Activated effector memory CD4-positive, alpha-beta T cell treated with anti-CD3 and anti-CD28 coated beads, Interleukin-2, amount 50 U/mL, for 16 hours (primary cell): Measurements from ENCODE around the gene FANCC.
"Not testable (repeated sequence)": the region's sequence is repeated elsewhere in the genome, so short reads cannot be mapped to it uniquely, and the experiment has no call there.

Experiments
- DNase-seq: peaks from one replicate; pipeline ENCODE4 v3.0.0-alpha.2; 2020

Gene FANCC

GRCh38 chr9:95317119-95317892, at the start of gene FANCC:
Gene FANCC (minus strand): TSS chr9:95317709. CDS start chr9:95249291, 68,418 bp downstream.
- DNase-seq, result peak; percentile 95

GRCh38 chr9:95366731-95367325, 49.3 kb upstream of the FANCC start:
- no peak for DNase-seq

GRCh38 chr9:95365766-95366165, 48.3 kb upstream of the FANCC start:
- no peak for DNase-seq

GRCh38 chr9:95363051-95363841, 45.7 kb upstream of the FANCC start:
- DNase-seq, result no peak

- DNase-seq, result no peak
Measured at GRCh38 chr9:95360866-95361265, 43.4 kb upstream of the FANCC start.

- DNase-seq, result no peak
Measured at GRCh38 chr9:95357316-95357715, 39.8 kb upstream of the FANCC start.

- DNase-seq, result no peak
Measured at GRCh38 chr9:95355500-95355899, 38.0 kb upstream of the FANCC start.

- DNase-seq, result no peak
Measured at GRCh38 chr9:95351051-95351450, 33.5 kb upstream of the FANCC start.

GRCh38 chr9:95350266-95350665, 32.8 kb upstream of the FANCC start:
- DNase-seq, result no peak

- no peak for DNase-seq
Measured at GRCh38 chr9:95349091-95350038, 31.9 kb upstream of the FANCC start.

- no peak for DNase-seq
Measured at GRCh38 chr9:95346021-95346420, 28.5 kb upstream of the FANCC start.

- DNase-seq, result no peak
Measured at GRCh38 chr9:95344735-95345325, 27.3 kb upstream of the FANCC start.

- no peak for DNase-seq
Measured at GRCh38 chr9:95343725-95344287, 26.3 kb upstream of the FANCC start.

- no peak for DNase-seq
Measured at GRCh38 chr9:95342571-95342970, 25.1 kb upstream of the FANCC start.

- DNase-seq, result no peak
Measured at GRCh38 chr9:95341293-95341962, 23.9 kb upstream of the FANCC start.

- DNase-seq, result no peak
Measured at GRCh38 chr9:95338243-95338642, 20.7 kb upstream of the FANCC start.

GRCh38 chr9:95336281-95336680, 18.8 kb upstream of the FANCC start:
- DNase-seq, result peak; percentile 71

- DNase-seq, result no peak
Measured at GRCh38 chr9:95333426-95333825, 15.9 kb upstream of the FANCC start.

GRCh38 chr9:95332860-95333259, 15.4 kb upstream of the FANCC start:
- no peak for DNase-seq

- no peak for DNase-seq
Measured at GRCh38 chr9:95330720-95331404, 13.4 kb upstream of the FANCC start.

- not testable (repeated sequence) for DNase-seq
Measured at GRCh38 chr9:95329061-95329460, 11.6 kb upstream of the FANCC start.
